Nephron progenitor cell (in vitro differentiated cells): Measurements from ENCODE around the gene HBG2.

Experiments used
- DNase-seq: peaks from one replicate; pipeline ENCODE4 v3.0.0; 2021
- H3K27ac Mint-ChIP-seq: 2 replicates; pipeline ENCODE4 v1.8.0; 2021; ENCODE audit warnings: mild to moderate bottlenecking, moderate library complexity, mixed read lengths
- H3K27me3 Mint-ChIP-seq: 2 replicates; pipeline ENCODE4 v1.8.0; 2021; ENCODE audit warnings: mild to moderate bottlenecking, low read depth, mixed read lengths; ENCODE audit not compliant: poor library complexity
- H3K36me3 Mint-ChIP-seq: 2 replicates; pipeline ENCODE4 v1.8.0; 2021; ENCODE audit warnings: low read depth, mixed read lengths
- H3K4me1 Mint-ChIP-seq: 2 replicates; pipeline ENCODE4 v1.8.0; 2021; ENCODE audit warnings: mixed read lengths
- H3K4me3 Mint-ChIP-seq: 2 replicates; pipeline ENCODE4 v1.8.0; 2021; ENCODE audit warnings: mild to moderate bottlenecking, moderate library complexity, mixed read lengths
- H3K9me3 Mint-ChIP-seq: 2 replicates; pipeline ENCODE4 v1.8.0; 2021; ENCODE audit warnings: mild to moderate bottlenecking, moderate library complexity, mixed read lengths
- CTCF ChIP-seq: fragments of 200-600 bp; sonication (generic); IDR thresholded peaks from 2 replicates; pipeline ENCODE4 v1.5.0; 2021; ENCODE audit warnings: antibody characterized with exemption

HBG2 gene

GRCh38 chr11:5228124-5228523 is 26.5 kb downstream of the HBG2 start:
- DNase-seq, result no peak
- no peaks in the 10 kb centered on the region for H3K4me1 Mint-ChIP-seq
- TF ChIP-seq CTCF, result no peak
- no peaks in the 10 kb centered on the region for H3K36me3 Mint-ChIP-seq
- peak overlapping the region; percentile 55 for H3K27ac Mint-ChIP-seq
- peaks cover 4% of the 10 kb centered on the region for H3K9me3 Mint-ChIP-seq
- H3K27me3 Mint-ChIP-seq, result no peaks in the 10 kb centered on the region
- H3K4me3 Mint-ChIP-seq, result no peak overlapping the region

GRCh38 chr11:5227681-5228080 is 26.9 kb downstream of the HBG2 start:
- no peak for TF ChIP-seq CTCF
- Mint-ChIP-seq H3K9me3 (peaks cover 4% of the 10 kb centered on the region), H3K27ac (no peak overlapping the region), H3K27me3 (no peaks in the 10 kb centered on the region), H3K4me1 (no peaks in the 10 kb centered on the region), H3K4me3 (no peak overlapping the region), H3K36me3 (no peaks in the 10 kb centered on the region)
- no peak for DNase-seq

- Mint-ChIP-seq H3K4me3 (no peak within 1 kb of the TSS), H3K27me3 (no peaks in the 10 kb centered on the region), H3K9me3 (peaks cover 12% of the 10 kb centered on the region), H3K36me3 (no peaks in the 10 kb centered on the region), H3K27ac (no peak within 1 kb of the TSS), H3K4me1 (no peaks in the 10 kb centered on the region)
- no peak for TF ChIP-seq CTCF
- DNase-seq, result no peak
Observed at GRCh38 chr11:5226732-5227310, 27.8 kb downstream of the HBG2 start, which contains the start of gene HBB. TSS of gene HBB (minus strand) at chr11:5227071. CDS start at chr11:5227021, 50 bp downstream.

- Mint-ChIP-seq H3K4me3 (no peak overlapping the region), H3K36me3 (no peaks in the 10 kb centered on the region), H3K27me3 (no peaks in the 10 kb centered on the region), H3K9me3 (peaks cover 21% of the 10 kb centered on the region), H3K4me1 (no peaks in the 10 kb centered on the region), H3K27ac (no peak overlapping the region)
- no peak for TF ChIP-seq CTCF
- DNase-seq, result no peak
Observed at GRCh38 chr11:5225480-5225871, 29.1 kb downstream of the HBG2 start.

- H3K36me3 Mint-ChIP-seq, result no peaks in the 10 kb centered on the region
- DNase-seq, result no peak
- H3K27ac Mint-ChIP-seq, result no peak overlapping the region
- no peaks in the 10 kb centered on the region for H3K4me1 Mint-ChIP-seq
- no peaks in the 10 kb centered on the region for H3K27me3 Mint-ChIP-seq
- no peak overlapping the region for H3K4me3 Mint-ChIP-seq
- peaks cover 28% of the 10 kb centered on the region for H3K9me3 Mint-ChIP-seq
- TF ChIP-seq CTCF, result no peak
Observed at GRCh38 chr11:5224538-5225479, 29.8 kb downstream of the HBG2 start.
